Dermis blood vessel endothelial cell (primary cell): ENCODE measurements around the gene MAPK1. TPM values are rescaled to one million over a fixed set of nuclear protein-coding genes. Genes with fewer than 3 reads are reported as not detected.
A peak's percentile ranks its signal among the peaks of the same experiment; 100 is the strongest.
"Not testable (repeated sequence)": the region's sequence is repeated elsewhere in the genome, so short reads cannot be mapped to it uniquely, and the experiment has no call there.

Experiments
- DNase-seq: peaks from one replicate; pipeline ENCODE4 v3.0.0; 2010
- total RNA-seq: library from RNA; depleted of rRNA; stranded (reverse); fragments of >200 nt; gene quantifications from 2 replicates; pipeline ENCODE4 v1.2.3, GENCODE V29; 2014

The MAPK1 gene
- total RNA-seq, 1 donor from 2014 or later, result 72.0 TPM

DNA sequence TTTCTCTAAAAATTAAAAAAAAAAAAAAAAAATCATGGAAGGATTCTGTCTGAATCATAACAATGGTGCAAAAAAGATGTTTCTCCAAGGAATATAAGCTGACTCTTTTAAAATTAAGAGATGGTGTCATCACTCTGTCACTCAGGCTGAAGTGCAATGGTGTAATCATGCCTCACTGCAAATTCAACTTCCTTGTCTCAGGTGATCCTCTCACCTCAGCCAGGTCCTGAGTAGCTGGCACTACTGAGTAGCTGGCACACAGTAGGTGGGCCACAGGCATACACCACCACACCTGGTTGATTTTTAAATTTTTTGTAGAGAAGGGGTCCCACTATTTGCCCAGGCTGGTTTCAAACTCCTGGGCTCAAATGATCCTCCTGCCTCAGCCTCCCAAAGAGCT, 77.1 kb downstream of the MAPK1 start:
- no peak for DNase-seq

- DNase-seq, result not testable (repeated sequence)
Measured at GRCh38 chr22:21787565-21787964, 79.9 kb downstream of the MAPK1 start.

- no peak for DNase-seq
Measured at GRCh38 chr22:21780259-21780658, 87.2 kb downstream of the MAPK1 start.

DNA sequence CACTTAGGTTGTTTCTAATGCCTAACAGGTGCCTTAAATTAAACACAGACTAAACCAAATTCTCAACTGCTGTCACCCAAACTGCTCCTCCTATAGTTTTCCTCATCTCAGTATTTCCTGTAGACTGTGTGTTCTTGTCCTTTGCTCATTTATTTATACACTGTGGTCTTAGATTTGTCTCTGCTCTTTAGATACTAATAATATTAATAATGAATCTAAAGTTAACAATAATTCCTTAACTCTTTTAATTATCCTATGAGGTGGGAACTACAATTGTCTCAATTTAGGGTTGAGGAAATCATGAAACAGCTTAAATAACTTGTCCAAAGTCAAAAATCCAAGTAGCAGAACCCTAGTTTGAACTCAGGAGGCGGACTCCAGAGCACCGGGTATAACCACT, 88.0 kb downstream of the MAPK1 start:
- DNase-seq, result no peak

DNA sequence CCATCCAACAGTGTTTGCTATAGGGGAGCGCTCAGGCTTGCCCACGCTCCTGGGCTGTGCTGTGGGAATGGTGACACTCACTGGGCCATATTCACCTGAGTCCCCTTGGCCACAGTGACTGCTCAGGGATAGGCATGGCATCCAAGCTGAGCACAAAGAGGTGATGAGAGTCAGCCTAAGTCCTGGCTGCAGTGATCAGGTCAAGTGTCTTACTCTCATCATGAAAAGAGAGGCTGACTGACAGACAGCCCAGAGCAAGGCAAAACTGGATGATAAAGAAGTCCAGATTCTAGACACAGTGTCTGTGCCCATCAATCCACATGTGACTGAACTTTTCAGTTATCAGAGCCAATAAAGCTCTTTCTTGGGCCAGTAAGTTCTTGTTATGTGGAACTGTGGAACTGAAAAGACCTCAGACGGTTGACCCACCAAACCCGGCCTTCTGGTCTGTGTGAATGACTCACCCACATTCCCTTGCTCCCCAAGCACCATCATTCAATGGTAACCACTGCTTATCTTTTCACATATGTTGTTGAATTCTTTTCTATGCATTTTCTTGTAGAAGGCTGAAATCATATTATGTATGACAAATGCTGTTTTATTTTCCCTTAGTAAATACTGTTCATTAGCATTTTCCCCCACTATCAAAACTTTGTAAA, 88.6 kb downstream of the MAPK1 start:
- DNase-seq, result no peak

- no peak for DNase-seq
Measured at GRCh38 chr22:21771631-21771976, 95.8 kb downstream of the MAPK1 start.

- DNase-seq, result no peak
Measured at GRCh38 chr22:21768435-21768834, 99.0 kb downstream of the MAPK1 start.

- no peak for DNase-seq
Measured at GRCh38 chr22:21766691-21767462, 100.6 kb downstream of the MAPK1 start.

GRCh38 chr22:21765909-21766529, 101.4 kb downstream of the MAPK1 start:
- no peak for DNase-seq

DNA sequence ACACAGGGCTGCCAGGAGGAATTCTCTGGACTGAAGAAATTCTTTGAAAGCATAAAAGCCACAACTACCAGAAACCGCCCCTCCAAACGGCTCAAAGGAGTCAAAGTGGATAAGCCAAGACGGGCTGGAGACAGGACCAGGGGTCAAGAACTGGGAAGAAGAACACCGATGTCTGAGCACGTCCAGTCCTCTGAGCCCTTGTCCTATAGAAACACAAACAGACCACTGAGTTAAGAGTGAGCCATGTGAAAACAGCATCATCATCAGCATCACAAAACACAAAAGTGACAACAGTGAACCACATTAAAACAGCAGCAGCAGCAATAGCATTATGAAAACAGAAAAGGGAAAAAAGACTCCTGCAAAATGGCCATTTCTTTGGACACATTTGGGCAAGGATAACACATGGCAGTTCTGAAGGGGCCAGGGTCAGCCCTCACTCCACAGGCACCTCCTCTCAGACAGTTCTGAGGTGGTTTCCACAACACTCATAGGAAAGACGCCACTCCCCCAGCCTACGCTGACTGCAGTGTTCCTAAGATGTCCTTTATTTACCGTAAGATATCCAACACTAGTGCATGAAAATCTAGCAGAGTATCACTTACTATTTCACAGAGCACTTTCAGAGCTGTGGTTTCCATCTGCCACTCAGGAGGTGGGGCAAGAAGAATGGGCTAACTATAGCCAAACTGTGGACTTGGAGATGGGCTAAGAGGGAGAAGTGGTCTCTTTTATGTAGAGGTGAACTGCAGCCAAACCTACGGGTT, 103.2 kb downstream of the MAPK1 start:
- DNase-seq, result no peak

GRCh38 chr22:21762712-21763581, 104.5 kb downstream of the MAPK1 start:
- DNase-seq, result no peak

DNA sequence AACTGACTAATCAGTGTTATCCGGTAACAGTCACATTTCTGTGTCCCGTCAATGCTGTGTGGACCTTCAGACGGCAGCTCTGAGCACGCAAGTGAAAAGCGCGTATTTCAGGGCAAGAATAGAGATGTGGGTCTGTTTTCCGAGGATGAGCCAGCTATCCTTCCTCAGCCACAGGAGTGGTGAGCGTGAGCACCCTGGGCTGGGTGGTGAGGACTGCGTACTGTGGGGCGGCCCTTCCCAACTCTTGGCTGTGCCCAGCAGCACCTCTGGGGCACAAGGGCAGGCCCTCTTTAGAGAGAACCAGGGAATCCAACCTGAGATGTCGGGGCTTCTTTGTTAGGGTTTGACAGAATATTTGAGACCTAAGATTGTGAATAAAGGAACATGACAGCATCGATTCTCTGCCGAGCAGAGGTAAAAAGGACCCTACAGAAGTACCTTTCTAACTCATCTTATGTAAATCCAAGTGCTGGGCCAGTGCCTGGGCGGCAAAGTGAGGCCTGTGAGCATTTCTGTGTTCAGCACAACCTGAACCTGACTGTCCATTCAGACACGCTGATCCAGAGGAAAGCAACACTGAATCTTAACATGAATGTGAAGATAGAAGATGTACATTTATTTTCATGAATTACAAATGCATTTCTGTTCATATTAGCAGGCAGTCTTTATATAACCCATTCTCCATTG, 105.3 kb downstream of the MAPK1 start:
- DNase-seq, result no peak

GRCh38 chr22:21761086-21761485, 106.4 kb downstream of the MAPK1 start:
- no peak for DNase-seq

DNA sequence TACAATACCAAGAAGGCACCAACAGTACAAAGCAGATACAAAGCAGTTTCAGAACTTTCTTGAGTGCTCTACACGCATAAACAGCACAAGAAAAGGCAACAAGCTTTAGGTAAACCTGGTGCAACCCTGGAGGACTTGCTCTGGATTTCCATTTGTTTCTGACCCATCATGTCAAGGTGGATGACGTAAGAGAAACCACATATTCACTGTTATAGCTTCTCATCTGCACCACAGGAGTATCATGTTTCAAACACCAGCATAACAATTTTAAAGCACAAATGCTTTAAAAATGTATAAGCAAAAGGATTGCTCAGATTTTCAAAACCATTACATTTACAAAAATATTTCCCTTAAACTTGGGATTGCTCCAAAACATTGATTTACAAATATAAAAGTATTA, 106.8 kb downstream of the MAPK1 start:
- no peak for DNase-seq

DNA sequence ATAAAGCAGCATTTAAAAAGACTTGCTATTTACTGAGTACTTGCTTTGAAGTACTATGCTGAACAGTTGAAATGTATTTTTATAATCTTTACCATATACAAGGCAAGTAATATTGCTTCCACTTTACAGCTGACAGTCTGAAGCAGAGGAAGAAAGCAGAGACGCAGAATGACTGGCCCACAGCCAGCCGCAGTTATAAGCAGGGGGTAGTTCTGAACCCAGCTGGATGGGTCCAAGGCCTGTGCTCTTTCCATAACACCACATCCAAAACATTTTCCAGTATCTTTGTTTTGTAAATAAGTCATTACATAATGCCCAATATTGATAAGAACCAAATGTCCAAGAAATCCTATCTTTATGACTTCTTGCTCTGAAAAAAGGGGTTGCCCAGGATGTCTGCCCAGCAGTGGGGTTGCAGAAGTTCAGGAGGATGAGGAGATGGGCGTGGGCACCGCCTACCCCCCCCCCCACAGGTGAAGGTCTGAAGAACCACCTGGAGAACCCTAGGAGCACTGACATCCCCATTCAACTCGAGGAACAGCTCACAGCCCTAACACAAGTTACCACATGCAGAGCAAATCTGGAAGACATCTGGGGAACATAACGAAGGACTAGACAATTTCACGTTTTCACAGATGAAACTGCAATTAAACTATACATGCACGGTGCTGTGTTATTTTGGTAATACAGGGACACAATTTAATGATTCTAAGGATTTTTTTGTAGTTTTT, 107.6 kb downstream of the MAPK1 start:
- DNase-seq, result no peak

DNA sequence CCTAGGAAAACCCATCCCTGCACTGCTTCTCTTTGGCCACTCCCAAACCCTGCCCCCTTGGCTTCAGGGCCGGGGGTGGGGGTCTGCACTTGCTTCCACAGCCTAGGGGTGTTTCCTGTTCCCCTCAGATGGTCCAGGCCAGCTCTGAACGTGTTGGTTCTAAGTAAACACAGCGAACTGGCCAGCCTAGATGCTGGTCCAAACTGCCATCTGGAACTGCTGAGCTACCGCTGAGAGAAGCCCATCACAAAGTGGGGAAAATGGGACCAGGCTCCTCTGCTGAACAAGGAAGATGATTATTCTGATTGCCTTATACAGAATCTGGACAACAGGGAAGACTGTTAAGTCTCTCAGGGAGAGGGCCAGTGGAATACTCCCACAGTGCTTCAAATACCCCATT, 108.4 kb downstream of the MAPK1 start:
- no peak for DNase-seq

GRCh38 chr22:21758091-21758864, 109.2 kb downstream of the MAPK1 start:
- peak; percentile 81 for DNase-seq

DNA sequence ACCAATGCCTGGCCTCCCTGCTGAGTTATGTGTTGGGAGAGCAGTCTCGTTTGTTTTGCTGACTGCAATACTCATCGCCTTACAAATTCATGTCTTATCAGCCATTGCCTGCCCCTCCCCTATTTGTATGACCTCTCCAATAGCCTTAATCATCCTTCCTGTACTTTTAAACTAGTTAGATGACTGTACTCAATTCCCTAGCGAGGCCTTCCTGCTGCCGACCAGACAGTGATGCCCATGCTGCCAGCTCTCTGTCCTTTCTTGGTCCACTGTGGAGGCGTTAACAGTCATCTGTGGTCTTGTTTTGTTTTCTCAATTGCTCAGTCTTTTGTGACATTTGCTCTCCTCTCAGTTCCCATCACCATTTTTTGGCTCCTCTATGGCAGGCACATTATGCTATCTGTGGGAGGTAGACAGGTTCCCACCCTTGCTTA, 111.6 kb downstream of the MAPK1 start:
- peak; percentile 64 for DNase-seq

GRCh38 chr22:21754523-21754922, 112.9 kb downstream of the MAPK1 start:
- no peak for DNase-seq
